C4-2B (cell line): Measurements from ENCODE around the gene CCT7.

Source experiments
- CTCF ChIP-seq: fragments of 450-650 bp; conservative IDR thresholded peaks from 2 replicates; pipeline ENCODE4 v1.5.1; 2017; ENCODE audit warnings: mild to moderate bottlenecking
- ZFX ChIP-seq: fragments of 450-650 bp; IDR thresholded peaks from 2 replicates; pipeline ENCODE4 v1.6.1; 2017

- TF ChIP-seq CTCF (no peak), ZFX (no peak)
Observed at GRCh38 chr2:73254343-73255006, 20.4 kb downstream of the CCT7 start.
